Amniotic epithelial cell (primary cell): ENCODE measurements around the gene PRKCZ.

Experiments used
- DNase-seq: peaks from one replicate; pipeline ENCODE4 v3.0.0-alpha.2; 2010; ENCODE audit warnings: low read depth

The PRKCZ gene

GRCh38 chr1:2046174-2046917 is 3.9 kb upstream of the PRKCZ start:
- peak; percentile 7 for DNase-seq

GRCh38 chr1:2046953-2047748 is 3.1 kb upstream of the PRKCZ start:
- no peak for DNase-seq

GRCh38 chr1:2047749-2048729 is 2.2 kb upstream of the PRKCZ start:
- DNase-seq = no peak

- DNase-seq = no peak
These were observed 940 bp upstream of the PRKCZ start for GRCh38 chr1:2049225-2049717.

- DNase-seq = no peak
These were observed 216 bp downstream of the PRKCZ start for GRCh38 chr1:2050461-2050792.

GRCh38 chr1:2050793-2051682 is 827 bp downstream of the PRKCZ start:
- DNase-seq = no peak

- no peak for DNase-seq
These were observed 2.0 kb downstream of the PRKCZ start for GRCh38 chr1:2052054-2052679.

GRCh38 chr1:2052756-2053155 is 2.5 kb downstream of the PRKCZ start:
- DNase-seq = no peak

- DNase-seq = peak; percentile 4
These were observed 3.0 kb downstream of the PRKCZ start for GRCh38 chr1:2053217-2053616.

- DNase-seq = no peak
These were observed 3.7 kb downstream of the PRKCZ start for GRCh38 chr1:2053784-2054376.

GRCh38 chr1:2054560-2054959 is 4.3 kb downstream of the PRKCZ start:
- no peak for DNase-seq

GRCh38 chr1:2055911-2056575 is 5.8 kb downstream of the PRKCZ start:
- DNase-seq = no peak

- no peak for DNase-seq
These were observed 6.9 kb downstream of the PRKCZ start for GRCh38 chr1:2056955-2057590.

- DNase-seq = no peak
These were observed 9.2 kb downstream of the PRKCZ start for GRCh38 chr1:2059290-2059953.

GRCh38 chr1:2060072-2060471 is 9.9 kb downstream of the PRKCZ start:
- DNase-seq = no peak

- DNase-seq = no peak
These were observed 10.3 kb downstream of the PRKCZ start for GRCh38 chr1:2060535-2060934.

- no peak for DNase-seq
These were observed 11.0 kb downstream of the PRKCZ start for GRCh38 chr1:2061065-2061778.

- DNase-seq = no peak
These were observed 15.5 kb downstream of the PRKCZ start for GRCh38 chr1:2065699-2066098.
